ENCODE results near the gene PAFAH2. TPM values are rescaled to one million over a fixed set of nuclear protein-coding genes. Genes with fewer than 3 reads are reported as not detected.

The PAFAH2 gene
- total and polyA plus RNA-seq, 4 donors = 9.0 to 13.8 (median 10.8) TPM

DNA sequence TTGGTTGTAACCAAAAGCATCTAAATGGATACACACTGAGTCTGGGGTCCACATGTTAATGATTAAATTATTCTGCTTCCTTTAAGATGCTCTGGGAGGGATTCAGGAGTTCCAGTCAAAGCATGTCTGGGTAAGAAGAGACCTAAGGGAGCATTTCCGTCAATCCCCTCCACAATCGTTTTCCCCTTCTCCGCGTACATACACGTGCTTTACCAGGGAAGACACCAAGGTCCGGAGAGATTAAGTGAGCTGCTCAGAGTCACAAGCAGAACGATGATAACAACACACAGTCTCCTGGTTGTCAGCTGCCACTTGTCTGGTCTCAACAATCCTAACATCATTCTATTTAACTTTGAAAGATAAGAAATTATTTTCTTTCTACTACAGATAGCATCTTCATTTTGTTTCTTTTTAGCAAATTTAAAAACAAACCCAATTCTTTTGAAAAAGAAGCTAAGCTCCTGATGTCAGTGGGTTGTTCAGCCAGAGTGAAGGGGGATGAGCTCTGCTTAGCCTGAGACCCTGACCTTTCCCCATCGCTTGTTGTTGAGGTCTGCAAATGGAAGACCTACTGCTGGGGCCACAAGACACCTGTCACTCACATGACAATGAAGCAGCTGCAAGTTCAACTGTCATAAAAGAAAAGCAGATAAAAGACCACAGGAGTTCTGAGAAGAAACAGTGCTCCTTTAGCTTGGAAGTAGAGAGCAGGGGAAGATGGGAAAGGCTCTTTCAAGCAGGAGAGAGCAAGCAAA is 4.5 kb downstream of the PAFAH2 start:
- Histone ChIP-seq H3K4me3 (ENCODE audit: low read depth in 1 of 3, low read length in 3 of 3) (no peak overlapping the region), H3K9me3 (ENCODE audit: control insufficient read depth in 4 of 4, low read length in 3 of 4) (no peaks in the 10 kb centered on the region), H3K9ac (ENCODE audit: low read depth in 1 of 2, low read length in 2 of 2) (no peak overlapping the region), H3K36me3 (ENCODE audit: control insufficient read depth in 4 of 4, insufficient read depth in 3 of 4, low read depth in 1 of 4, low read length in 3 of 4) (peaks cover 0 to 13% (median 2%) of the 10 kb centered on the region in 4 donors), H3K4me1 (ENCODE audit: control insufficient read depth in 4 of 4, insufficient read depth in 4 of 4, low read length in 3 of 4) (peaks cover 2 to 16% (median 11%) of the 10 kb centered on the region in 4 donors), H3K27ac (ENCODE audit: low read depth in 1 of 2, low read length in 2 of 2) (no peak overlapping the region), H3K27me3 (ENCODE audit: control insufficient read depth in 4 of 4, insufficient read depth in 4 of 4, low read length in 3 of 4) (no peaks in the 10 kb centered on the region)
- TF ChIP-seq RAD21 (IDR thresholded peaks at IDR 0.05) = no peak
- no peak for TF ChIP-seq TAF1 (conservative IDR thresholded peaks at IDR 0.05)
- TF ChIP-seq JUND (IDR thresholded peaks at IDR 0.05) = no peak
- TF ChIP-seq, protein P1, sequence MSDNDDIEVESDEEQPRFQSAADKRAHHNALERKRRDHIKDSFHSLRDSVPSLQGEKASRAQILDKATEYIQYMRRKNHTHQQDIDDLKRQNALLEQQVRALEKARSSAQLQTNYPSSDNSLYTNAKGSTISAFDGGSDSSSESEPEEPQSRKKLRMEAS (IDR thresholded peaks at IDR 0.05) = no peak
- TF ChIP-seq NR2F2 (IDR thresholded peaks at IDR 0.05) = no peak
- no peak for TF ChIP-seq RXRA (IDR thresholded peaks at IDR 0.05)
- TF ChIP-seq, protein P2, sequence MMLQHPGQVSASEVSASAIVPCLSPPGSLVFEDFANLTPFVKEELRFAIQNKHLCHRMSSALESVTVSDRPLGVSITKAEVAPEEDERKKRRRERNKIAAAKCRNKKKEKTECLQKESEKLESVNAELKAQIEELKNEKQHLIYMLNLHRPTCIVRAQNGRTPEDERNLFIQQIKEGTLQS (IDR thresholded peaks at IDR 0.05) = no peak
- TF ChIP-seq HNF4G (IDR thresholded peaks at IDR 0.05) = no peak
- no peak for TF ChIP-seq YY1 (IDR thresholded peaks at IDR 0.05)
- TF ChIP-seq FOXA1 (IDR thresholded peaks at IDR 0.05) = no peak
- no peak for TF ChIP-seq SP1 (IDR thresholded peaks at IDR 0.05)
- no peak for TF ChIP-seq FOXA2 (IDR thresholded peaks at IDR 0.05)
- no peak for TF ChIP-seq EGR1 (IDR thresholded peaks at IDR 0.05; ENCODE audit: low read depth in 2 of 2)
- TF ChIP-seq, protein P3, sequence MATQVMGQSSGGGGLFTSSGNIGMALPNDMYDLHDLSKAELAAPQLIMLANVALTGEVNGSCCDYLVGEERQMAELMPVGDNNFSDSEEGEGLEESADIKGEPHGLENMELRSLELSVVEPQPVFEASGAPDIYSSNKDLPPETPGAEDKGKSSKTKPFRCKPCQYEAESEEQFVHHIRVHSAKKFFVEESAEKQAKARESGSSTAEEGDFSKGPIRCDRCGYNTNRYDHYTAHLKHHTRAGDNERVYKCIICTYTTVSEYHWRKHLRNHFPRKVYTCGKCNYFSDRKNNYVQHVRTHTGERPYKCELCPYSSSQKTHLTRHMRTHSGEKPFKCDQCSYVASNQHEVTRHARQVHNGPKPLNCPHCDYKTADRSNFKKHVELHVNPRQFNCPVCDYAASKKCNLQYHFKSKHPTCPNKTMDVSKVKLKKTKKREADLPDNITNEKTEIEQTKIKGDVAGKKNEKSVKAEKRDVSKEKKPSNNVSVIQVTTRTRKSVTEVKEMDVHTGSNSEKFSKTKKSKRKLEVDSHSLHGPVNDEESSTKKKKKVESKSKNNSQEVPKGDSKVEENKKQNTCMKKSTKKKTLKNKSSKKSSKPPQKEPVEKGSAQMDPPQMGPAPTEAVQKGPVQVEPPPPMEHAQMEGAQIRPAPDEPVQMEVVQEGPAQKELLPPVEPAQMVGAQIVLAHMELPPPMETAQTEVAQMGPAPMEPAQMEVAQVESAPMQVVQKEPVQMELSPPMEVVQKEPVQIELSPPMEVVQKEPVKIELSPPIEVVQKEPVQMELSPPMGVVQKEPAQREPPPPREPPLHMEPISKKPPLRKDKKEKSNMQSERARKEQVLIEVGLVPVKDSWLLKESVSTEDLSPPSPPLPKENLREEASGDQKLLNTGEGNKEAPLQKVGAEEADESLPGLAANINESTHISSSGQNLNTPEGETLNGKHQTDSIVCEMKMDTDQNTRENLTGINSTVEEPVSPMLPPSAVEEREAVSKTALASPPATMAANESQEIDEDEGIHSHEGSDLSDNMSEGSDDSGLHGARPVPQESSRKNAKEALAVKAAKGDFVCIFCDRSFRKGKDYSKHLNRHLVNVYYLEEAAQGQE (IDR thresholded peaks at IDR 0.05) = no peak
- TF ChIP-seq, protein P4, sequence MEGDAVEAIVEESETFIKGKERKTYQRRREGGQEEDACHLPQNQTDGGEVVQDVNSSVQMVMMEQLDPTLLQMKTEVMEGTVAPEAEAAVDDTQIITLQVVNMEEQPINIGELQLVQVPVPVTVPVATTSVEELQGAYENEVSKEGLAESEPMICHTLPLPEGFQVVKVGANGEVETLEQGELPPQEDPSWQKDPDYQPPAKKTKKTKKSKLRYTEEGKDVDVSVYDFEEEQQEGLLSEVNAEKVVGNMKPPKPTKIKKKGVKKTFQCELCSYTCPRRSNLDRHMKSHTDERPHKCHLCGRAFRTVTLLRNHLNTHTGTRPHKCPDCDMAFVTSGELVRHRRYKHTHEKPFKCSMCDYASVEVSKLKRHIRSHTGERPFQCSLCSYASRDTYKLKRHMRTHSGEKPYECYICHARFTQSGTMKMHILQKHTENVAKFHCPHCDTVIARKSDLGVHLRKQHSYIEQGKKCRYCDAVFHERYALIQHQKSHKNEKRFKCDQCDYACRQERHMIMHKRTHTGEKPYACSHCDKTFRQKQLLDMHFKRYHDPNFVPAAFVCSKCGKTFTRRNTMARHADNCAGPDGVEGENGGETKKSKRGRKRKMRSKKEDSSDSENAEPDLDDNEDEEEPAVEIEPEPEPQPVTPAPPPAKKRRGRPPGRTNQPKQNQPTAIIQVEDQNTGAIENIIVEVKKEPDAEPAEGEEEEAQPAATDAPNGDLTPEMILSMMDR (IDR thresholded peaks at IDR 0.05; ENCODE audit: low read depth, low read length, missing input control) = no peak
- no peak for TF ChIP-seq GABPA (IDR thresholded peaks at IDR 0.05 in 1 of 2, conservative IDR thresholded peaks at IDR 0.05 in 1 of 2)
- TF ChIP-seq HNF4A (conservative IDR thresholded peaks at IDR 0.05) = no peak
- no peak for DNase-seq (ENCODE audit: low spot score)
- 94% methylated on average over 8 of the region's 8 CpGs for WGBS

- DNase-seq (ENCODE audit: low spot score) = no peak
- Histone ChIP-seq H3K9me3 (ENCODE audit: control insufficient read depth in 4 of 4, low read length in 3 of 4) (no peaks in the 10 kb centered on the region), H3K27me3 (ENCODE audit: control insufficient read depth in 4 of 4, insufficient read depth in 4 of 4, low read length in 3 of 4) (no peaks in the 10 kb centered on the region), H3K36me3 (ENCODE audit: control insufficient read depth in 4 of 4, insufficient read depth in 3 of 4, low read depth in 1 of 4, low read length in 3 of 4) (peaks cover 0 to 18% (median 2%) of the 10 kb centered on the region in 4 donors), H3K9ac (ENCODE audit: low read depth in 1 of 2, low read length in 2 of 2) (no peak overlapping the region), H3K27ac (ENCODE audit: low read depth in 1 of 2, low read length in 2 of 2) (no peak overlapping the region), H3K4me3 (ENCODE audit: low read depth in 1 of 3, low read length in 3 of 3) (no peak overlapping the region), H3K4me1 (ENCODE audit: control insufficient read depth in 4 of 4, insufficient read depth in 4 of 4, low read length in 3 of 4) (peaks cover 2 to 14% (median 10%) of the 10 kb centered on the region in 4 donors)
- 94% methylated on average over 9 of the region's 9 CpGs for WGBS
- TF ChIP-seq HNF4A (conservative IDR thresholded peaks at IDR 0.05) (no peak), JUND (IDR thresholded peaks at IDR 0.05) (no peak), TAF1 (conservative IDR thresholded peaks at IDR 0.05) (no peak), NR2F2 (IDR thresholded peaks at IDR 0.05) (no peak), RAD21 (IDR thresholded peaks at IDR 0.05) (no peak), SP1 (IDR thresholded peaks at IDR 0.05) (no peak), HNF4G (IDR thresholded peaks at IDR 0.05) (no peak), RXRA (IDR thresholded peaks at IDR 0.05) (no peak), EGR1 (IDR thresholded peaks at IDR 0.05; ENCODE audit: low read depth in 2 of 2) (no peak), GABPA (IDR thresholded peaks at IDR 0.05 in 1 of 2, conservative IDR thresholded peaks at IDR 0.05 in 1 of 2) (no peak), FOXA2 (IDR thresholded peaks at IDR 0.05) (no peak), ZBTB33 (IDR thresholded peaks at IDR 0.05) (no peak), FOXA1 (IDR thresholded peaks at IDR 0.05) (no peak), YY1 (IDR thresholded peaks at IDR 0.05) (no peak)
- TF ChIP-seq, protein P2 (IDR thresholded peaks at IDR 0.05) = no peak
- TF ChIP-seq, protein P4 (IDR thresholded peaks at IDR 0.05; ENCODE audit: low read depth, low read length, missing input control) = no peak
- TF ChIP-seq, protein P1 (IDR thresholded peaks at IDR 0.05) = no peak
Observed at GRCh38 chr1:25992689-25993171, 5.1 kb downstream of the PAFAH2 start.

All from liver (tissue), 9 donors.